Hepatic stellate cell (primary cell): ENCODE data around the gene GRK5.
"Not testable (repeated sequence)": the region's sequence is repeated elsewhere in the genome, so short reads cannot be mapped to it uniquely, and the experiment has no call there.

Experiments
- DNase-seq: peaks from one replicate; pipeline ENCODE4 v3.0.0; 2011; ENCODE audit warnings: low spot score

GRK5 gene

GRCh38 chr10:119274519-119275045 is 67.2 kb downstream of the GRK5 start:
- no peak for DNase-seq

GRCh38 chr10:119275085-119275484 is 67.7 kb downstream of the GRK5 start:
- no peak for DNase-seq

GRCh38 chr10:119276194-119276593 is 68.8 kb downstream of the GRK5 start:
- not testable (repeated sequence) for DNase-seq

GRCh38 chr10:119278126-119278709 is 70.8 kb downstream of the GRK5 start:
- DNase-seq = no peak

- no peak for DNase-seq
Measured at GRCh38 chr10:119279441-119279840, 72.1 kb downstream of the GRK5 start.

GRCh38 chr10:119281581-119282071 is 74.3 kb downstream of the GRK5 start:
- DNase-seq = no peak

- no peak for DNase-seq
Measured at GRCh38 chr10:119282446-119282845, 75.1 kb downstream of the GRK5 start.

GRCh38 chr10:119283387-119283786 is 76.0 kb downstream of the GRK5 start:
- DNase-seq = no peak

GRCh38 chr10:119283818-119284217 is 76.4 kb downstream of the GRK5 start:
- DNase-seq = no peak

GRCh38 chr10:119284679-119285096 is 77.3 kb downstream of the GRK5 start:
- DNase-seq = no peak

GRCh38 chr10:119285495-119286267 is 78.3 kb downstream of the GRK5 start:
- no peak for DNase-seq

- DNase-seq = no peak
Measured at GRCh38 chr10:119286516-119286915, 79.1 kb downstream of the GRK5 start.

GRCh38 chr10:119286983-119287633 is 79.7 kb downstream of the GRK5 start:
- DNase-seq = no peak

- DNase-seq = no peak
Measured at GRCh38 chr10:119288574-119289001, 81.2 kb downstream of the GRK5 start.

GRCh38 chr10:119289227-119289920 is 82.0 kb downstream of the GRK5 start:
- no peak for DNase-seq

- peak; percentile 47 for DNase-seq
Measured at GRCh38 chr10:119290301-119291048, 83.1 kb downstream of the GRK5 start.

- DNase-seq = no peak
Measured at GRCh38 chr10:119291223-119291900, 84.0 kb downstream of the GRK5 start.

GRCh38 chr10:119292968-119293760 is 85.8 kb downstream of the GRK5 start:
- no peak for DNase-seq

GRCh38 chr10:119296703-119297102 is 89.3 kb downstream of the GRK5 start:
- DNase-seq = no peak
